Upper lobe of right lung (tissue), 1 donor: Measurements from ENCODE around the gene TBC1D14. TPM values are rescaled to one million over a fixed set of nuclear protein-coding genes. Genes with fewer than 3 reads are reported as not detected.
A peak's percentile ranks its signal among the peaks of the same experiment; 100 is the strongest.

Experiments
- ATAC-seq: fragments of 200-7000 bp; cut with Tn5 transposase; one replicate; pipeline ENCODE4 v1.9.1; 2020; ENCODE audit warnings: mild to moderate bottlenecking, moderate library complexity
- DNase-seq: peaks from one replicate; pipeline ENCODE4 v3.0.0-alpha.2; 2020
- H3K27ac ChIP-seq: fragments of 200-600 bp; one replicate; pipeline ENCODE4 v1.8.0; 2022
- H3K27me3 ChIP-seq: fragments of 200-600 bp; one replicate; pipeline ENCODE4 v1.8.0; 2022; ENCODE audit warnings: mild to moderate bottlenecking
- H3K36me3 ChIP-seq: fragments of 200-600 bp; one replicate; pipeline ENCODE4 v1.8.0; 2022
- H3K4me1 ChIP-seq: fragments of 200-600 bp; one replicate; pipeline ENCODE4 v1.8.0; 2022
- H3K4me3 ChIP-seq: fragments of 200-600 bp; one replicate; pipeline ENCODE4 v1.8.0; 2022; ENCODE audit warnings: mild to moderate bottlenecking
- H3K9me3 ChIP-seq: fragments of 200-600 bp; one replicate; pipeline ENCODE4 v1.8.0; 2022
- CTCF ChIP-seq: fragments of 200-600 bp; IDR thresholded peaks from one replicate; pipeline ENCODE4 v1.8.0; 2022; ENCODE audit warnings: antibody characterized with exemption
- intact Hi-C: fragments of 100-400 bp; cut with DNase I; formaldehyde crosslinking; loops from one replicate; pipeline ENCODE4 v1.11.0; 2022
- total RNA-seq: library from RNA; stranded (reverse); fragmentation: NEBNext Ultra II Directional; extraction: Animal tissue kit (Norgen Biotek cat#: 25700); gene quantifications from one replicate; pipeline ENCODE4 v1.2.1, GENCODE V29; 2021
- donor health status: DM: no; HTN: yes; CAD: no; lungs with severe emphysema.

The TBC1D14 gene
- total RNA-seq, 1 donor from 2014 or later = 51.8 TPM

GRCh38 chr4:7066006-7066405 lies 156.4 kb downstream of the TBC1D14 start:
- no peak for ATAC-seq
- no peak for TF ChIP-seq CTCF
- Histone ChIP-seq H3K27me3 (no peaks in the 10 kb centered on the region), H3K4me1 (peaks cover 28% of the 10 kb centered on the region), H3K36me3 (peaks cover 41% of the 10 kb centered on the region), H3K9me3 (no peaks in the 10 kb centered on the region), H3K4me3 (no peak overlapping the region), H3K27ac (no peak overlapping the region)
- intact Hi-C loops = no loop called here
- peak; percentile 8 for DNase-seq

- DNase-seq (peak; percentile 31), ATAC-seq (no peak)
- Histone ChIP-seq H3K27me3 (no peaks in the 10 kb centered on the region), H3K36me3 (peaks cover 36% of the 10 kb centered on the region), H3K9me3 (no peaks in the 10 kb centered on the region), H3K4me1 (peaks cover 28% of the 10 kb centered on the region), H3K4me3 (peak overlapping the region; percentile 82), H3K27ac (no peak overlapping the region)
- no peak for TF ChIP-seq CTCF
- intact Hi-C loops = no loop called here
These were observed 156.9 kb downstream of the TBC1D14 start for GRCh38 chr4:7066493-7066892.

GRCh38 chr4:7067126-7067451 lies 157.5 kb downstream of the TBC1D14 start:
- DNase-seq = peak; percentile 59
- no peaks in the 10 kb centered on the region for H3K27me3 ChIP-seq
- intact Hi-C loops = no loop called here
- peak overlapping the region; percentile 91 for H3K27ac ChIP-seq
- peaks cover 30% of the 10 kb centered on the region for H3K36me3 ChIP-seq
- peaks cover 28% of the 10 kb centered on the region for H3K4me1 ChIP-seq
- peak overlapping the region; percentile 82 for H3K4me3 ChIP-seq
- no peak for ATAC-seq
- no peak for TF ChIP-seq CTCF
- no peaks in the 10 kb centered on the region for H3K9me3 ChIP-seq

GRCh38 chr4:7067452-7068278 lies 158.0 kb downstream of the TBC1D14 start, which contains the start of gene GRPEL1:
TSS of gene GRPEL1 (minus strand) at chr4:7068064. CDS start at chr4:7068032, 32 bp downstream.
- Histone ChIP-seq H3K4me3 (peak within 1 kb of the TSS; percentile 82), H3K9me3 (no peaks in the 10 kb centered on the region), H3K27me3 (no peaks in the 10 kb centered on the region), H3K36me3 (peaks cover 24% of the 10 kb centered on the region), H3K27ac (peak within 1 kb of the TSS; percentile 91), H3K4me1 (peaks cover 28% of the 10 kb centered on the region)
- intact Hi-C loops = no loop called here
- peak; percentile 37 for TF ChIP-seq CTCF
- ATAC-seq (peak; percentile 98), DNase-seq (peak; percentile 100)

GRCh38 chr4:7068279-7068842 lies 158.7 kb downstream of the TBC1D14 start:
- H3K27me3 ChIP-seq = no peaks in the 10 kb centered on the region
- peak overlapping the region; percentile 82 for H3K4me3 ChIP-seq
- no peak for DNase-seq
- peak overlapping the region; percentile 89 for H3K27ac ChIP-seq
- intact Hi-C loops = no loop called here
- H3K9me3 ChIP-seq = no peaks in the 10 kb centered on the region
- peaks cover 17% of the 10 kb centered on the region for H3K36me3 ChIP-seq
- peaks cover 28% of the 10 kb centered on the region for H3K4me1 ChIP-seq
- no peak for TF ChIP-seq CTCF
- no peak for ATAC-seq
